ENCODE results near the gene DRG2.
A peak's percentile ranks its signal among the peaks of the same experiment; 100 is the strongest.

The DRG2 gene
- 49.7 to 69.0 reads per million in 2 donors for total RNA-seq

GRCh38 chr17:18087610-18088491, at the start of gene DRG2:
Gene DRG2 (plus strand): TSS chr17:18087948. CDS start chr17:18088024, 76 bp downstream.
- DNase-seq = peak; percentile 84

- no peak for DNase-seq
Measured at GRCh38 chr17:18038149-18038850, 49.4 kb upstream of the DRG2 start.

- peak; percentile 99 for DNase-seq
Measured at GRCh38 chr17:18038861-18039534, 48.8 kb upstream of the DRG2 start, which contains the start of the genes ATPAF2 and GID4. Gene ATPAF2 (minus strand): TSS chr17:18039168. CDS start chr17:18039013, 155 bp downstream. Gene GID4 (plus strand): TSS chr17:18039408. CDS start chr17:18039465, 57 bp downstream.

- no peak for DNase-seq
Measured at GRCh38 chr17:18039535-18040260, 48.0 kb upstream of the DRG2 start.

GRCh38 chr17:18040261-18040858, 47.4 kb upstream of the DRG2 start:
- DNase-seq = no peak

- DNase-seq = no peak
Measured at GRCh38 chr17:18041776-18042175, 46.0 kb upstream of the DRG2 start.

- DNase-seq = no peak
Measured at GRCh38 chr17:18042983-18043382, 44.8 kb upstream of the DRG2 start.

- DNase-seq = no peak
Measured at GRCh38 chr17:18043491-18043890, 44.3 kb upstream of the DRG2 start.

- DNase-seq = no peak
Measured at GRCh38 chr17:18044609-18045008, 43.1 kb upstream of the DRG2 start.

- DNase-seq = no peak
Measured at GRCh38 chr17:18045691-18046350, 41.9 kb upstream of the DRG2 start.

GRCh38 chr17:18055597-18055996, 32.2 kb upstream of the DRG2 start:
- no peak for DNase-seq

GRCh38 chr17:18056214-18056613, 31.5 kb upstream of the DRG2 start:
- DNase-seq = no peak

GRCh38 chr17:18059283-18059682, 28.5 kb upstream of the DRG2 start:
- no peak for DNase-seq

- no peak for DNase-seq
Measured at GRCh38 chr17:18064053-18064452, 23.7 kb upstream of the DRG2 start.

- no peak for DNase-seq
Measured at GRCh38 chr17:18065546-18065945, 22.2 kb upstream of the DRG2 start.

- DNase-seq = no peak
Measured at GRCh38 chr17:18066866-18067265, 20.9 kb upstream of the DRG2 start.

GRCh38 chr17:18069101-18069500, 18.6 kb upstream of the DRG2 start:
- DNase-seq = no peak

GRCh38 chr17:18070861-18071340, 16.8 kb upstream of the DRG2 start:
- DNase-seq = no peak

- DNase-seq = no peak
Measured at GRCh38 chr17:18071751-18072150, 16.0 kb upstream of the DRG2 start.

- no peak for DNase-seq
Measured at GRCh38 chr17:18074566-18075272, 13.0 kb upstream of the DRG2 start.

GRCh38 chr17:18076936-18077335, 10.8 kb upstream of the DRG2 start:
- DNase-seq = no peak
